ENCODE measurements around the gene PDE8A. TPM values are rescaled to one million over a fixed set of nuclear protein-coding genes. Genes with fewer than 3 reads are reported as not detected.

Gene PDE8A
- total and polyA plus RNA-seq, 2 donors (not counting 3 experiments of a cell fraction or from before 2014, with no cell fraction given) = 21.3 to 45.7 TPM

GRCh38 chr15:84944311-84944710 lies 37.3 kb upstream of the PDE8A start:
- BruUV-seq (replicated peaks) = no TSS peak
- CTCF ChIA-PET = interaction anchor here (0.8 to 2.2 kb wide), 3 partner anchors 11 to 61 kb away, joined by 3 to 7 read pairs (median 3); no protein-coding TSS in a partner anchor
- POLR2A ChIA-PET = no interaction called here

More at GRCh38 chr15:84944311-84944710, 37.3 kb upstream of the PDE8A start:
- Histone ChIP-seq H3K9me3 (replicated peaks; ENCODE audit: control insufficient read depth, insufficient read depth, low read length) (no peaks in the 10 kb centered on the region), H3K79me2 (ENCODE audit: control insufficient read depth, insufficient read depth, low read length) (no peaks in the 10 kb centered on the region), H3K4me2 (ENCODE audit: insufficient read depth, low read length) (no peak overlapping the region), H3K9me1 (replicated peaks; ENCODE audit: control insufficient read depth, extremely low read depth, insufficient read depth, low read length) (no peaks in the 10 kb centered on the region), H3K9ac (replicated peaks; ENCODE audit: extremely low read depth, insufficient read depth, low read length) (no peak overlapping the region), H3K4me1 (ENCODE audit: control insufficient read depth, extremely low read depth, insufficient read depth, low read length) (peaks cover 12% of the 10 kb centered on the region), H3K36me3 (ENCODE audit: control insufficient read depth in 2 of 2, extremely low read depth in 1 of 2, insufficient read depth in 2 of 2, low read length in 2 of 2) (no peaks in the 10 kb centered on the region), H3K27ac (ENCODE audit: insufficient read depth, low read depth, low read length) (no peak overlapping the region), H3K4me3 (replicated peaks in 1 of 3; ENCODE audit: insufficient read depth in 1 of 3, low read depth in 1 of 3, low read length in 3 of 3) (no peak overlapping the region), H3K27me3 (ENCODE audit: control insufficient read depth in 2 of 2, insufficient read depth in 2 of 2, low read length in 2 of 2) (no peaks in the 10 kb centered on the region), H2AFZ (ENCODE audit: low read depth, low read length) (no peak overlapping the region), H4K20me1 (replicated peaks; ENCODE audit: control insufficient read depth, extremely low read depth, insufficient read depth, low read length) (no peaks in the 10 kb centered on the region)
- TF ChIP-seq POLR2AphosphoS5 (IDR thresholded peaks at IDR 0.05; ENCODE audit: insufficient read depth, low read depth, low read length) (no peak), JUN (IDR thresholded peaks at IDR 0.05; ENCODE audit: borderline replicate concordance, insufficient read depth, insufficient read length, low read depth) (no peak), EZH2 (IDR thresholded peaks at IDR 0.05; ENCODE audit: borderline replicate concordance, low read depth, low read length, severe bottlenecking) (no peak), FOS (IDR thresholded peaks at IDR 0.05; ENCODE audit: borderline replicate concordance, insufficient read depth, low read length) (no peak), GATA2 (IDR thresholded peaks at IDR 0.05; ENCODE audit: insufficient read depth, insufficient read length, low read depth, low read length) (no peak), MYC (IDR thresholded peaks at IDR 0.05; ENCODE audit: low read depth, low read length) (no peak), POLR2A (IDR thresholded peaks at IDR 0.05; ENCODE audit: low read depth, low read length) (no peak), MAX (IDR thresholded peaks at IDR 0.05; ENCODE audit: insufficient read depth, insufficient read length) (no peak)
- TF ChIP-seq, protein P1, sequence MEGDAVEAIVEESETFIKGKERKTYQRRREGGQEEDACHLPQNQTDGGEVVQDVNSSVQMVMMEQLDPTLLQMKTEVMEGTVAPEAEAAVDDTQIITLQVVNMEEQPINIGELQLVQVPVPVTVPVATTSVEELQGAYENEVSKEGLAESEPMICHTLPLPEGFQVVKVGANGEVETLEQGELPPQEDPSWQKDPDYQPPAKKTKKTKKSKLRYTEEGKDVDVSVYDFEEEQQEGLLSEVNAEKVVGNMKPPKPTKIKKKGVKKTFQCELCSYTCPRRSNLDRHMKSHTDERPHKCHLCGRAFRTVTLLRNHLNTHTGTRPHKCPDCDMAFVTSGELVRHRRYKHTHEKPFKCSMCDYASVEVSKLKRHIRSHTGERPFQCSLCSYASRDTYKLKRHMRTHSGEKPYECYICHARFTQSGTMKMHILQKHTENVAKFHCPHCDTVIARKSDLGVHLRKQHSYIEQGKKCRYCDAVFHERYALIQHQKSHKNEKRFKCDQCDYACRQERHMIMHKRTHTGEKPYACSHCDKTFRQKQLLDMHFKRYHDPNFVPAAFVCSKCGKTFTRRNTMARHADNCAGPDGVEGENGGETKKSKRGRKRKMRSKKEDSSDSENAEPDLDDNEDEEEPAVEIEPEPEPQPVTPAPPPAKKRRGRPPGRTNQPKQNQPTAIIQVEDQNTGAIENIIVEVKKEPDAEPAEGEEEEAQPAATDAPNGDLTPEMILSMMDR (IDR thresholded peaks at IDR 0.05; ENCODE audit: extremely low read depth in 1 of 2, insufficient read depth in 1 of 2, low read depth in 1 of 2, low read length in 2 of 2) = no peak
- DNase-seq (ENCODE audit: low read depth, low spot score) = no peak
- dilution Hi-C loops (cut with MboI; ENCODE audit: extremely low pct_ligation_motif_present, low sequenced_read_pairs) (no loop called here), intact Hi-C loops (cut with micrococcal nuclease) (no loop called here)
- no peak for FAIRE-seq
